Fibroblast of the aortic adventitia (primary cell): ENCODE results near the gene PRDM16. TPM values are rescaled to one million over a fixed set of nuclear protein-coding genes. Genes with fewer than 3 reads are reported as not detected.

ENCODE experiments used
- DNase-seq: peaks from one replicate; pipeline ENCODE4 v3.0.0-alpha.2; 2010; ENCODE audit warnings: low read depth
- H3K4me3 ChIP-seq: 2 replicates; pipeline ENCODE4 v1.5.1; 2011; ENCODE audit warnings: low read depth, mild to moderate bottlenecking, control low read depth, low read length, moderate library complexity
- total RNA-seq: library from RNA; depleted of rRNA; stranded (reverse); fragments of >200 nt; gene quantifications from 2 replicates; pipeline ENCODE4 v1.2.3, GENCODE V29; 2012; ENCODE audit warnings: low replicate concordance
- TF ChIP-seq, protein P1 (sequence below): IDR thresholded peaks from 2 replicates; pipeline ENCODE4 v1.5.1; 2011; ENCODE audit warnings: mild to moderate bottlenecking, low read length, control low read depth, inconsistent platforms; ENCODE audit not compliant: insufficient read depth

PRDM16 gene
- total RNA-seq, 1 donor: 11.3 TPM

DNA sequence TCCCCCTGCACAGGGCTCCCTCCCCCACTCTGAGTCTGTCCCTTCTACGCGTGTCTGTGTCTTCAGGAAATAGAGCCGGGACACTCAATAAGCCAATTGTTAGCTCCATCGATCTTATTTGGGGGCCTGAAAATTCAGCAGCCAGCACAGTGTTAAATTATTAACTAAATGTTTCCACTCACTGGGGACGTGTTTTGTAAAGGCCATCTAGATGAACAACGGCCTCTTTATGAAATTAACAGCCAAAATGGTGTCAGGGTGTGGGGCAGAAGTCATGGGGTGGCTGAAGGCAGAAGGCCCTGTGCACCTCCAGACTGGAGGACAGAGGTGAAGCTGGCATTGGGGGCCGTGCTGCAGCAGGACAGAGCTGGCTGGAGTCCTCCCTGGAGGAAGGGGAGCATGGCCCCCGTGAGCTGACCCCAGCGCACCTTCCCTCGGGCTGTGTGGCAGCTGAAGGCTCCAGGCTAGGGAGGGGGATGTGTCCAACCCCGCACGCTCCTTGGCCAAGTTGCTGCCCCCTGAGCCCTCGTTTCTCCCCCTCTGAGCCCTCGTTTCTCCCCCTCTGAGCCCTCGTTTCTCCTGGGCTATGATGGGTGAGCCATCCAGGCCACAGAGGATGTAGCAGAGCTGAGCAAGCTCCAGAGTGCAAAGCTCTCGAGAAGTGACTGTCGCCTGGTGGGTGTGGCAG, 271.7 kb downstream of the PRDM16 start:
- DNase-seq: no peak
- no peak overlapping the region for H3K4me3 ChIP-seq
- TF ChIP-seq, protein P1, sequence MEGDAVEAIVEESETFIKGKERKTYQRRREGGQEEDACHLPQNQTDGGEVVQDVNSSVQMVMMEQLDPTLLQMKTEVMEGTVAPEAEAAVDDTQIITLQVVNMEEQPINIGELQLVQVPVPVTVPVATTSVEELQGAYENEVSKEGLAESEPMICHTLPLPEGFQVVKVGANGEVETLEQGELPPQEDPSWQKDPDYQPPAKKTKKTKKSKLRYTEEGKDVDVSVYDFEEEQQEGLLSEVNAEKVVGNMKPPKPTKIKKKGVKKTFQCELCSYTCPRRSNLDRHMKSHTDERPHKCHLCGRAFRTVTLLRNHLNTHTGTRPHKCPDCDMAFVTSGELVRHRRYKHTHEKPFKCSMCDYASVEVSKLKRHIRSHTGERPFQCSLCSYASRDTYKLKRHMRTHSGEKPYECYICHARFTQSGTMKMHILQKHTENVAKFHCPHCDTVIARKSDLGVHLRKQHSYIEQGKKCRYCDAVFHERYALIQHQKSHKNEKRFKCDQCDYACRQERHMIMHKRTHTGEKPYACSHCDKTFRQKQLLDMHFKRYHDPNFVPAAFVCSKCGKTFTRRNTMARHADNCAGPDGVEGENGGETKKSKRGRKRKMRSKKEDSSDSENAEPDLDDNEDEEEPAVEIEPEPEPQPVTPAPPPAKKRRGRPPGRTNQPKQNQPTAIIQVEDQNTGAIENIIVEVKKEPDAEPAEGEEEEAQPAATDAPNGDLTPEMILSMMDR: no peak

DNA sequence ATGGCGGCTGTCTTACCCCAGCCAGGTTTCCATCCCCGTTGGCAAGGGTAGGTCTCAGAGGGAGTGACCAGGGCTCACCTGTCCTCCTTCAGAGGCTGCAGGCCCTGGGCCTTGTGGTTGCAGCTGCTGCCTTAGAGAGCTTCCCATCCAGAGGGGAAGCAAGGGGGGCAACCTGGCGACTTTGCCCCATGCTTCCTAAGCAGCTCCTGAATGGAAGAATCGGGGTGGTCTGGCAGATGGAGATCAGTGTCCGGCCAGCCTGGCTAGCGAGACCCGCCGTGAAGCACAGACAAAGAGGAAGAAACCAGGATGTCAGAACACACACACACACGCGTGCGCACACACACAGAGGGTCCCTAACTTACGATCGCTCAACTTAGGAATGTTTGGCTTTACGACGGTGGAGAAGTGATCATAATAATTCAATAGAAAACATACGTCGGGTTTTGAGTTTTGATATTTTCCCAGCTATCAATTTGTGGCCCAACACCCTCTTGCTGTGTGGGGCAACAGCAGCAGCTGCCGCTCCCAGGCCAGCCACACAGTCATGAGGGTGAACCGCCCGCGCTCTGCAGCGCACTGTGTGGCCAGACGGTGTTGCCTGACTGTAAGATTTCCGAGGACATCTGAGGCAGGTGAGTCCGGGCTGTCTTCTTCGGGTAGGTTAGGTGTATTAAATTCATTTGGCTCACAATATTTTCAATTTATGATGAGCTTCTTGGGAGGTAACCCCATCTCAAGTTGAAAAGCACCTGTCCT, 272.4 kb downstream of the PRDM16 start:
- no peak for DNase-seq
- TF ChIP-seq, protein P1: no peak
- no peak overlapping the region for H3K4me3 ChIP-seq

DNA sequence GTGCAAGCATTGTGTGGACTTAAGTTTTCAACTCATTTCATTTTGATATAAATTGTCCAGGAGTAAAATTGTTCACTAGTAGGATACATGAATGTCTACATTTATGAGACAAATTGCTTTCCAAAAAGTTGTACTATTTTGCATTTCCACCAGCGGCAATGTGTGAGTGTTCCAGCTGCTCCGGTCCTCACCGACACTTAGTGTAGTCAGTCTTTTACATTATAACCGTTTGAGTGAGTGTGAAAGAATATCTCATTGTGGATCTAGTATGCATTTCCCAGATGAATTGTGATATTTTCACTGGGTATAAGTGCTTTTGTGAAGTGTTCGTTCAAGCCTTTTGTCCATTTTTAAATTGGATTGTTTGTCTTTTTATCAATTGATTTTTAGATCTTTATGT, 274.0 kb downstream of the PRDM16 start:
- TF ChIP-seq, protein P1: no peak
- H3K4me3 ChIP-seq: no peak overlapping the region
- no peak for DNase-seq

DNA sequence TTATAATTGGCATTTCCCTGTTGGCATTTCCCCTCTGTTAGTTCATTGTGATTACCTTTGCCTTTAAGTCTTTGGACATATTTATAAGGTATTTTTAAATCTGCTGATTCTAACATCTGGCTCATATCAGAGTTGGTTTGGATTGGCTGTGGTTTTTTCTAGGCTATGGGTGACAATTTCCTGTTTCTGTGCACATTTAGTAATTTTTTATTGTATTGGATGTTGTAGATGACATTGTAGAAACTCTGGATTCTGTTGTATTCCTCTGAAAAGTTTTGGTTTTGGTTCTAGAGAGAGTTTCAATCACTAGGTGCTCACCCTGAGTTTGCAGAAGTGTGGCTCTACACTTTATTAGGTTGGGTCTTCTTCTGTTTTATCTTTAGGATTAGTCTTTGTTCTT, 275.4 kb downstream of the PRDM16 start:
- no peak for DNase-seq
- TF ChIP-seq, protein P1: no peak
- H3K4me3 ChIP-seq: no peak overlapping the region

DNA sequence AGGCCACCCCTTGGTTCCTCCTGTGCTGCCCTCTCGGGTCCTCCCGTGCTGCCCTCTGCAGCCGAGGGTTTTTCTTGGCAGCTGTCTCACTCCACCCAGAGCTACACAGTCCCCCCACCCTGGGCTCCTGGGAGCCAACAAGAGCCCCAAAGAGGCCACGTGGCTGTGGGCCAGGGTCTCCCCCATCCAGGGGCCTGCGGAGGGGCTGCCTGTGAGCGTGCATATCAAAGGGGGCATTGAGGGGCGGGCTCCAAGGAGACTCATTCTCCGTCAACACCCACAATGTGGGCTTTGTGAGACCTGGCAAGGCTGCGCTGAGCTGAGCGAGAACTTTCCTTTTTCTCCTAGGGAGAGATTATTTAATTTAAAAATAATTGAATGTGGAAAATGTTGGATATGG, 276.8 kb downstream of the PRDM16 start:
- no peak overlapping the region for H3K4me3 ChIP-seq
- DNase-seq: no peak
- TF ChIP-seq, protein P1: no peak

DNA sequence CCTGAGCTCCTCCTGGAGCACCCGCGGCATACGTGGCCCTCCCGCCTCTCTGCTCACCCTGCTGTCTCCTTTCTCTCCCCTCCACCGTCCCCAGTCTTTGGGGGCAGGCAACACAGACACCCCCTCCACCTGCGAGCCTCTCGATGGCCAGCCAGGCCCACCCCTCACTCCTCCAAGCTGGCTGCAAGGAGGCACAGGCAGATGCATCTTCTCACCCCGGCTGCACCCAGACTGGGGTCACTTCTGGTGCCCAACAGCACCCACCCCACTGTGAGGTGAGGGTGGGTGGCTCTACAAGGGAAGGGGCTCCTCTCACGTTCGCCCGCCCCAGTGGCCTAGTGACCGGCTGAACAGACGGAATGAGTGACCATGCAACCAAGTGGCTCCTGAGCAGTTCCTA, 277.5 kb downstream of the PRDM16 start:
- no peak overlapping the region for H3K4me3 ChIP-seq
- DNase-seq: no peak
- TF ChIP-seq, protein P1: no peak
